ENCODE measurements around the gene RAMACL. TPM values are rescaled to one million over a fixed set of nuclear protein-coding genes. Genes with fewer than 3 reads are reported as not detected.

The RAMACL gene
- total and polyA plus RNA-seq, 2 experiments from 2014 or later, result 1.1 TPM

DNA sequence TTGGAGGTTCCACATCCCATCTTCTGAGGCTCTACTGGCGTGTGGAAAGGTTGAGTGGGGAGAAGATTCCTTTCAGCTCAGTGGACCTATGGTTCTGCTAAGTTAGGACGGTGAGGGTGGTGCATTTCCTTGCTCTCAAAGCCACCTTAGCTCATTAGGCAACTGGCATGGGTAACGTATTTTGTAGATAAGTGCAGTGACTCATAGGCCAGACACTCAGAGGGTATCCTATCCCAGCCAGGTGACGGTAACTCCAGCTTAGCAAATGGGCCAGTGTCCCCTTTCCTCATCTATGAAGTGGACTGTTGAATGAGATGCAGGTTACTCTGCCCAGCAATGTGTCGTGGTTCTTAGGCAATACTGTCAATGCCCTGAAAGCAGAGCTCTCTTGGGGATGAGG, 36.8 kb upstream of the RAMACL start:
- DNase-seq (ENCODE audit: low spot score), result no peak
- WGBS (ENCODE audit: low lambda C conversion rate, missing lambda C conversion rate), result 83% methylated on average over 5 of the region's 5 CpGs
- Histone ChIP-seq H4K20me1 (ENCODE audit: insufficient read depth, poor library complexity, severe bottlenecking) (no peaks in the 10 kb centered on the region), H3K9me3 (ENCODE audit: low read depth) (no peaks in the 10 kb centered on the region), H3K79me2 (peaks cover 60% of the 10 kb centered on the region), H2AFZ (no peak overlapping the region), H3K27me3 (no peaks in the 10 kb centered on the region), H3K36me3 (replicated peaks; ENCODE audit: insufficient read depth, low read depth) (no peaks in the 10 kb centered on the region), H3K4me1 (ENCODE audit: insufficient read depth) (peaks cover 36% of the 10 kb centered on the region), H3K9me2 (replicated peaks; ENCODE audit: insufficient read depth) (no peaks in the 10 kb centered on the region), H3K4me3 (no peak overlapping the region), H3K27ac (peak overlapping the region; percentile 59), H3K4me2 (no peak overlapping the region)
- no peak for TF ChIP-seq EZH2phosphoT487 (IDR thresholded peaks at IDR 0.05; ENCODE audit: low read depth, severe bottlenecking, unreplicated experiment)

DNA sequence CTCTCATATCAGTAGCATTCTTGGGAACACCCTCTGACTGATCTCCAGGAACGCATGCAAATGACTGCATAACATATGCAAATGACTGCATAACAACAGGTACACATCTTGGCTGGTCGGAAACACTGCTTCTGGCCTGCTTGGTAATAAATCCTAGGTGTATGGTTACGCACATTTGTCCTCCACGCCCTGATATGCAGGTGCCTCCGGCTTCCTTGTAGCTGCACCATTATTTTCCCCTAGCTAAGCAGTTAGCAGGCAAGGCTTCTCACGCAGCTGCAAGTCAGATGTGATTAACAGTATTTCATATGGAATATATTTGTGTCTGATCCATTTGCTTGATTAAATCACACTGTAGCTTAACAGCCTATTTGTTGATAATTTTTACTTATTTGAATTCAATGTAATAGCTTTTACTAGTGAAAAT, 34.6 kb upstream of the RAMACL start:
- Histone ChIP-seq H3K4me1 (ENCODE audit: insufficient read depth) (peaks cover 36% of the 10 kb centered on the region), H3K4me2 (no peak overlapping the region)

DNA sequence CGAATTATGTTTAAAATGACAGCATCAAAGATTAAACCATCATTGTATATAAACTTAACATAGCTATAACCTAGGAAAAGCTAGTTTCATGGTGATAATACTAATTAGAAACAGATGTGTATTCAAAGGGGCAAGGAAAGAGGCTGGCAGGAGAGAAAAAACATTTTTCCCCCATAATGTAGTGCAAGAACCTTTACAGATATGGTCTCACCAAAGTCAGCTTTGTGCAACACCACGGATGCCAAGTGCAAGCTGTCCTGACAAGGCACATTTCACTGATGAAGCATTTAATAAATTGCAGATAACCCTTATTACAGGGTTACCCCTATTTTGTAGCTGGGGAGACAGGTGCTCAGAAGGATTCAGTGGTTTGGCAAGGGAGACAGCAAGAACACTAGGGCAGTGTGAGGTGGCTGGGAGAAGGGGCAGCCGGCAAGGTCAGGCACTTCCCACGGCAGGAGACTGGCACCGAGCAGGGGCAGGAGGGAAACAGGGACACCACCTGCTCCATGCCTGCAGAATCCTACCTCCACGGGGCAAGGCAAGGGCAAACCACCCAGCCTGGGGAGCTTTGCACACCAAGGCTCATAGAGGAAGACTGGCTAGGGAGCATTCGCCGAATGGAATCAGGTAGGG, 34.1 kb upstream of the RAMACL start:
- H4K20me1 ChIP-seq (ENCODE audit: insufficient read depth, poor library complexity, severe bottlenecking), result no peaks in the 10 kb centered on the region
- DNase-seq (ENCODE audit: low spot score), result no peak
- H3K4me3 ChIP-seq, result no peak overlapping the region
- WGBS (ENCODE audit: low lambda C conversion rate, missing lambda C conversion rate), result 70% methylated on average over 8 of the region's 8 CpGs
- no peaks in the 10 kb centered on the region for H3K27me3 ChIP-seq
- TF ChIP-seq, protein P1, sequence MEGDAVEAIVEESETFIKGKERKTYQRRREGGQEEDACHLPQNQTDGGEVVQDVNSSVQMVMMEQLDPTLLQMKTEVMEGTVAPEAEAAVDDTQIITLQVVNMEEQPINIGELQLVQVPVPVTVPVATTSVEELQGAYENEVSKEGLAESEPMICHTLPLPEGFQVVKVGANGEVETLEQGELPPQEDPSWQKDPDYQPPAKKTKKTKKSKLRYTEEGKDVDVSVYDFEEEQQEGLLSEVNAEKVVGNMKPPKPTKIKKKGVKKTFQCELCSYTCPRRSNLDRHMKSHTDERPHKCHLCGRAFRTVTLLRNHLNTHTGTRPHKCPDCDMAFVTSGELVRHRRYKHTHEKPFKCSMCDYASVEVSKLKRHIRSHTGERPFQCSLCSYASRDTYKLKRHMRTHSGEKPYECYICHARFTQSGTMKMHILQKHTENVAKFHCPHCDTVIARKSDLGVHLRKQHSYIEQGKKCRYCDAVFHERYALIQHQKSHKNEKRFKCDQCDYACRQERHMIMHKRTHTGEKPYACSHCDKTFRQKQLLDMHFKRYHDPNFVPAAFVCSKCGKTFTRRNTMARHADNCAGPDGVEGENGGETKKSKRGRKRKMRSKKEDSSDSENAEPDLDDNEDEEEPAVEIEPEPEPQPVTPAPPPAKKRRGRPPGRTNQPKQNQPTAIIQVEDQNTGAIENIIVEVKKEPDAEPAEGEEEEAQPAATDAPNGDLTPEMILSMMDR (IDR thresholded peaks at IDR 0.05; ENCODE audit: poor library complexity), result no peak
- TF ChIP-seq EZH2 (IDR thresholded peaks at IDR 0.05; ENCODE audit: borderline replicate concordance), result no peak
- peaks cover 31% of the 10 kb centered on the region for H3K4me1 ChIP-seq (ENCODE audit: insufficient read depth)
- no peaks in the 10 kb centered on the region for H3K9me3 ChIP-seq (ENCODE audit: low read depth)
- H3K4me2 ChIP-seq, result peak overlapping the region; percentile 43
- peaks cover 82% of the 10 kb centered on the region for H3K79me2 ChIP-seq
- no peak overlapping the region for H2AFZ ChIP-seq
- H3K36me3 ChIP-seq (replicated peaks; ENCODE audit: insufficient read depth, low read depth), result no peaks in the 10 kb centered on the region
- peak overlapping the region; percentile 86 for H3K27ac ChIP-seq
- no peaks in the 10 kb centered on the region for H3K9me2 ChIP-seq (replicated peaks; ENCODE audit: insufficient read depth)

More for the DNA sequence above, 34.6 kb upstream of the RAMACL start:
- TF ChIP-seq, protein P1 (IDR thresholded peaks at IDR 0.05; ENCODE audit: poor library complexity), result no peak
- no peak for TF ChIP-seq EZH2 (IDR thresholded peaks at IDR 0.05; ENCODE audit: borderline replicate concordance)
- no peak for TF ChIP-seq EZH2phosphoT487 (IDR thresholded peaks at IDR 0.05; ENCODE audit: low read depth, severe bottlenecking, unreplicated experiment)
- WGBS (ENCODE audit: low lambda C conversion rate, missing lambda C conversion rate), result 84% methylated on average over 6 of the region's 6 CpGs
- no peak overlapping the region for H2AFZ ChIP-seq
- no peaks in the 10 kb centered on the region for H3K36me3 ChIP-seq (replicated peaks; ENCODE audit: insufficient read depth, low read depth)
- no peaks in the 10 kb centered on the region for H3K9me3 ChIP-seq (ENCODE audit: low read depth)
- H3K79me2 ChIP-seq, result peaks cover 82% of the 10 kb centered on the region
- H3K27me3 ChIP-seq, result no peaks in the 10 kb centered on the region
- no peak for DNase-seq (ENCODE audit: low spot score)
- no peaks in the 10 kb centered on the region for H4K20me1 ChIP-seq (ENCODE audit: insufficient read depth, poor library complexity, severe bottlenecking)
- H3K27ac ChIP-seq, result no peak overlapping the region
- no peak overlapping the region for H3K4me3 ChIP-seq
- H3K9me2 ChIP-seq (replicated peaks; ENCODE audit: insufficient read depth), result no peaks in the 10 kb centered on the region

DNA sequence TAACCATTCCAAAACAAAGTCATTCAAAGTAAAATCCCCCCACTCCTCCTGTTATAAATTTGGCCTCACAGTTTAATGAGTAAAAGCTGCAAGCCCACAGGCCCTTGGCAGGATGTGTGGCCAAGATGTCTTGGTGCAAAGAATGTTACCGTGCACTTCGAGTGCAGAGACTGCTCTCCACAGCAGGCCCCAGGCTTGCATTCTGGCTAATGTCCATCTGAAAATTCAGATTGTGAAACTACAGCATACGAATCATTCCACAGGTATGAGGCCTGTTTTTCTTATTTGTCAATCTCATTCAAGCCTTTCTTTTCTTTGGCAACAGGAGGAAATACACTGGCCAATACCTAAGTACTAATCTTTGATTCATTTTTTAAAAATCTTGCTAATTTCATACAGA, 33.4 kb upstream of the RAMACL start:
- Histone ChIP-seq H3K9me3 (ENCODE audit: low read depth) (no peaks in the 10 kb centered on the region), H3K9me2 (replicated peaks; ENCODE audit: insufficient read depth) (no peaks in the 10 kb centered on the region), H3K27ac (peak overlapping the region; percentile 86), H3K4me2 (peak overlapping the region; percentile 43), H4K20me1 (ENCODE audit: insufficient read depth, poor library complexity, severe bottlenecking) (no peaks in the 10 kb centered on the region), H3K36me3 (replicated peaks; ENCODE audit: insufficient read depth, low read depth) (no peaks in the 10 kb centered on the region), H3K4me3 (no peak overlapping the region), H3K79me2 (peaks cover 84% of the 10 kb centered on the region), H3K27me3 (no peaks in the 10 kb centered on the region), H2AFZ (no peak overlapping the region), H3K4me1 (ENCODE audit: insufficient read depth) (peaks cover 28% of the 10 kb centered on the region)
- WGBS (ENCODE audit: low lambda C conversion rate, missing lambda C conversion rate), result 37% methylated on average over 3 of the region's 3 CpGs
- peak; percentile 65 for DNase-seq (ENCODE audit: low spot score)
- TF ChIP-seq, protein P1 (IDR thresholded peaks at IDR 0.05; ENCODE audit: poor library complexity), result no peak
- TF ChIP-seq EZH2phosphoT487 (IDR thresholded peaks at IDR 0.05; ENCODE audit: low read depth, severe bottlenecking, unreplicated experiment) (no peak), EZH2 (IDR thresholded peaks at IDR 0.05; ENCODE audit: borderline replicate concordance) (no peak)
